ENCODE results near the gene LRRC52.

Gene LRRC52

GRCh38 chr1:165539306-165539705, 4.5 kb upstream of the LRRC52 start:
- no peak for DNase-seq

- DNase-seq = no peak
Observed at GRCh38 chr1:165539908-165540307, 3.9 kb upstream of the LRRC52 start.

GRCh38 chr1:165542015-165542631, 1.7 kb upstream of the LRRC52 start:
- DNase-seq = no peak

GRCh38 chr1:165542647-165543046, 1.2 kb upstream of the LRRC52 start:
- no peak for DNase-seq

GRCh38 chr1:165544996-165545395, 1.2 kb downstream of the LRRC52 start:
- no peak for DNase-seq

- DNase-seq = no peak
Observed at GRCh38 chr1:165545974-165546373, 2.2 kb downstream of the LRRC52 start.

GRCh38 chr1:165549973-165550372, 6.2 kb downstream of the LRRC52 start:
- no peak for DNase-seq

- DNase-seq = no peak
Observed at GRCh38 chr1:165551469-165551868, 7.7 kb downstream of the LRRC52 start.

GRCh38 chr1:165560883-165561656, 17.3 kb downstream of the LRRC52 start:
- DNase-seq = no peak

- peak; percentile 29 for DNase-seq
Observed at GRCh38 chr1:165562571-165562970, 18.8 kb downstream of the LRRC52 start.

- no peak for DNase-seq
Observed at GRCh38 chr1:165563551-165563950, 19.8 kb downstream of the LRRC52 start.

GRCh38 chr1:165564561-165564960, 20.8 kb downstream of the LRRC52 start:
- DNase-seq = no peak

GRCh38 chr1:165565751-165566490, 22.1 kb downstream of the LRRC52 start:
- DNase-seq = no peak

GRCh38 chr1:165570078-165570477, 26.3 kb downstream of the LRRC52 start:
- DNase-seq = no peak

- DNase-seq = no peak
Observed at GRCh38 chr1:165573787-165574186, 30.0 kb downstream of the LRRC52 start.

- no peak for DNase-seq
Observed at GRCh38 chr1:165574295-165574694, 30.5 kb downstream of the LRRC52 start.

GRCh38 chr1:165575468-165576099, 31.8 kb downstream of the LRRC52 start:
- no peak for DNase-seq

GRCh38 chr1:165576536-165576935, 32.7 kb downstream of the LRRC52 start:
- no peak for DNase-seq

GRCh38 chr1:165577707-165578106, 33.9 kb downstream of the LRRC52 start:
- DNase-seq = no peak

GRCh38 chr1:165580931-165581871, 37.4 kb downstream of the LRRC52 start:
- DNase-seq = peak; percentile 20

- DNase-seq = no peak
Observed at GRCh38 chr1:165581926-165582325, 38.1 kb downstream of the LRRC52 start.

GRCh38 chr1:165586398-165586797, 42.6 kb downstream of the LRRC52 start:
- no peak for DNase-seq
